ENCODE results near the gene RGR.

The RGR gene

DNA sequence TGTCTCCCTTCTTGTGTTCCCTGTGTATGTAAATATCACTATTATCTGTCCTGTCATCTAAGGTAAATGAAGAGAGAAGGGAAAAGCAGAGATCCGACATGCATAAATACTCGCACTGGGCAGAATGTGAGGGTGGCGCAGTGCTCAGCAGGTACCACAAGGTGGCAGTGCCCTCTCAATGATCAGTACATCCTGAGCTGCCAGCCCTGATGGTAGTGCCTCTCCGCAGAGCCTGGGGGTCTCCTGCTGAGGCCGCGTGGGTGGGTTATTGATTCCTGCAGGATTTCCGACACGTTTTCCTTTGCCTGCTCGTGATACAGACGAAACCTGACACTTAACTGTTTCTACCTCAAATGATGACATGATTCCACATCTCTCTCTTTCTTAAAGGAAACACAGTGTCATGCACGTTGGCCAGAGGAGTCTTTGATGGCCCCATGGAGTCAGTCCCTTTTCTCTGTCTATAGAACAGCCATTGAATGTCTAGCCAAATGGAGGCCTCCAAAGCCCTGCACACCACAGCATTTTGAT lies 19.8 kb downstream of the RGR start:
- TF ChIP-seq RAD21 (IDR thresholded peaks at IDR 0.05; ENCODE audit: low read depth) (peak; percentile 94), CREB1 (IDR thresholded peaks at IDR 0.05; ENCODE audit: low read depth) (no peak)

DNA sequence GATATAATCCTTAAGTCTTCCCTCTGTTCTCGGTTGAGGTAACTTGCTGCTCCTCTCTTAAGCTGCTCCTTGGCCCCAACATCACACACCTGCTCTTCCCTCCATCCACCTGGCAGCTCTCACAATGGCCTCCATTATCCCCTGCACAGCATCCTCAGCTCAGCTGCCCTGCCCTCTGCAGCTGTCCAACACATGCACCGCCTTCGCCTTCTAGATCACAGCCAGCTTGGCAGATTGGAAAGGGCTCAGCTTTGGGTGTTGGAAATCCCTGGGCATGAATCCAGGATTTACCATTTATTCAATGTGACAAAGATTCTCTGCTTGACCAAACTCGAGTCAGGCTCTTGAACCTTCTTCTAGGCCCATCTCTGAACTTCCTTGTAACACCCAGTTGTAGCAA lies 20.6 kb downstream of the RGR start:
- no peak for TF ChIP-seq YY1 (IDR thresholded peaks at IDR 0.05; ENCODE audit: low read depth)
- TF ChIP-seq TAF1 (IDR thresholded peaks at IDR 0.05; ENCODE audit: low read depth): no peak
- TF ChIP-seq TEAD4 (IDR thresholded peaks at IDR 0.05): no peak
- TF ChIP-seq FOXM1 (IDR thresholded peaks at IDR 0.05; ENCODE audit: borderline replicate concordance, low read depth): no peak
- TF ChIP-seq, protein P1, sequence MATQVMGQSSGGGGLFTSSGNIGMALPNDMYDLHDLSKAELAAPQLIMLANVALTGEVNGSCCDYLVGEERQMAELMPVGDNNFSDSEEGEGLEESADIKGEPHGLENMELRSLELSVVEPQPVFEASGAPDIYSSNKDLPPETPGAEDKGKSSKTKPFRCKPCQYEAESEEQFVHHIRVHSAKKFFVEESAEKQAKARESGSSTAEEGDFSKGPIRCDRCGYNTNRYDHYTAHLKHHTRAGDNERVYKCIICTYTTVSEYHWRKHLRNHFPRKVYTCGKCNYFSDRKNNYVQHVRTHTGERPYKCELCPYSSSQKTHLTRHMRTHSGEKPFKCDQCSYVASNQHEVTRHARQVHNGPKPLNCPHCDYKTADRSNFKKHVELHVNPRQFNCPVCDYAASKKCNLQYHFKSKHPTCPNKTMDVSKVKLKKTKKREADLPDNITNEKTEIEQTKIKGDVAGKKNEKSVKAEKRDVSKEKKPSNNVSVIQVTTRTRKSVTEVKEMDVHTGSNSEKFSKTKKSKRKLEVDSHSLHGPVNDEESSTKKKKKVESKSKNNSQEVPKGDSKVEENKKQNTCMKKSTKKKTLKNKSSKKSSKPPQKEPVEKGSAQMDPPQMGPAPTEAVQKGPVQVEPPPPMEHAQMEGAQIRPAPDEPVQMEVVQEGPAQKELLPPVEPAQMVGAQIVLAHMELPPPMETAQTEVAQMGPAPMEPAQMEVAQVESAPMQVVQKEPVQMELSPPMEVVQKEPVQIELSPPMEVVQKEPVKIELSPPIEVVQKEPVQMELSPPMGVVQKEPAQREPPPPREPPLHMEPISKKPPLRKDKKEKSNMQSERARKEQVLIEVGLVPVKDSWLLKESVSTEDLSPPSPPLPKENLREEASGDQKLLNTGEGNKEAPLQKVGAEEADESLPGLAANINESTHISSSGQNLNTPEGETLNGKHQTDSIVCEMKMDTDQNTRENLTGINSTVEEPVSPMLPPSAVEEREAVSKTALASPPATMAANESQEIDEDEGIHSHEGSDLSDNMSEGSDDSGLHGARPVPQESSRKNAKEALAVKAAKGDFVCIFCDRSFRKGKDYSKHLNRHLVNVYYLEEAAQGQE (IDR thresholded peaks at IDR 0.05; ENCODE audit: low read depth): no peak
- TF ChIP-seq TCF12 (IDR thresholded peaks at IDR 0.05; ENCODE audit: low read depth): no peak
- no peak for TF ChIP-seq RAD21 (IDR thresholded peaks at IDR 0.05; ENCODE audit: low read depth)
- TF ChIP-seq, protein P2, sequence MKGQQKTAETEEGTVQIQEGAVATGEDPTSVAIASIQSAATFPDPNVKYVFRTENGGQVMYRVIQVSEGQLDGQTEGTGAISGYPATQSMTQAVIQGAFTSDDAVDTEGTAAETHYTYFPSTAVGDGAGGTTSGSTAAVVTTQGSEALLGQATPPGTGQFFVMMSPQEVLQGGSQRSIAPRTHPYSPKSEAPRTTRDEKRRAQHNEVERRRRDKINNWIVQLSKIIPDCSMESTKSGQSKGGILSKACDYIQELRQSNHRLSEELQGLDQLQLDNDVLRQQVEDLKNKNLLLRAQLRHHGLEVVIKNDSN (IDR thresholded peaks at IDR 0.05): no peak
- TF ChIP-seq, protein P3, sequence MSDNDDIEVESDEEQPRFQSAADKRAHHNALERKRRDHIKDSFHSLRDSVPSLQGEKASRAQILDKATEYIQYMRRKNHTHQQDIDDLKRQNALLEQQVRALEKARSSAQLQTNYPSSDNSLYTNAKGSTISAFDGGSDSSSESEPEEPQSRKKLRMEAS (IDR thresholded peaks at IDR 0.05): no peak
- TF ChIP-seq EGR1 (IDR thresholded peaks at IDR 0.05): no peak
- no peak for TF ChIP-seq EP300 (IDR thresholded peaks at IDR 0.05; ENCODE audit: borderline replicate concordance)
- no peak for TF ChIP-seq ZBTB7A (IDR thresholded peaks at IDR 0.05; ENCODE audit: low read depth)
- no peak for TF ChIP-seq CREB1 (IDR thresholded peaks at IDR 0.05; ENCODE audit: low read depth)
- no peak for TF ChIP-seq NFIC (IDR thresholded peaks at IDR 0.05)
- no peak for TF ChIP-seq CEBPB (IDR thresholded peaks at IDR 0.05)

DNA sequence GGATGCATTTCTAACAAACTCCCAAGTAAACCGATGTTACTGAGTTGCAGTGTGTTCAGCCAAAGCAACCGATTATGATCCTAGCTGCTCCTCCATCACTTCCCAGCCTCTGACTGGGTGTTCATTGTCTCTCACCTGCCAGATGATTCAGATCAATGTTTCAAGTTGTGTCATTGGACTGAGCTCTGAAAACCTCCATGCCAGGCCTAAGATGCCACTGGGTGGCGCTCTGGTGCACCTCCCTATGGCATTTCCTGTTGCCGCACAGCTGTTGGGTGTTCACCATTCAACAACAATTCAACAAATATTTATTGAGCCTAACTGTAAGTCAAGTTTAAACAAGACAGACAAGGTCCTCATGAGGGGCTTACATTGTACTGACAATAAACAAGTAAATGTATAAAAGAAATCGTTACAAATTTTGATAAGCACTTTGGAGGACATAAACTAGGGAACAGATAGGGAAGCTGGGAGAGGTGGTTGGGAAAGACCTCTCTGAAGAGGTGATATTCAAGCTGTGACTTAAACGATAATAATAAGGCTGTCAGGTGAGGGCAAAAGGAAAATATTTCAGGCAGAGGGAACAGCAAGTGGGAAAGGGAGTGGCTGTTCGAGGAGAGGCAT lies 22.8 kb downstream of the RGR start:
- TF ChIP-seq TEAD4 (IDR thresholded peaks at IDR 0.05) (0 out of 2 replicates have a peak, but pooled peaks have one; percentile 9), FOXM1 (IDR thresholded peaks at IDR 0.05; ENCODE audit: borderline replicate concordance, low read depth) (no peak), YY1 (IDR thresholded peaks at IDR 0.05; ENCODE audit: low read depth) (no peak), RAD21 (IDR thresholded peaks at IDR 0.05; ENCODE audit: low read depth) (peak; percentile 55)

DNA sequence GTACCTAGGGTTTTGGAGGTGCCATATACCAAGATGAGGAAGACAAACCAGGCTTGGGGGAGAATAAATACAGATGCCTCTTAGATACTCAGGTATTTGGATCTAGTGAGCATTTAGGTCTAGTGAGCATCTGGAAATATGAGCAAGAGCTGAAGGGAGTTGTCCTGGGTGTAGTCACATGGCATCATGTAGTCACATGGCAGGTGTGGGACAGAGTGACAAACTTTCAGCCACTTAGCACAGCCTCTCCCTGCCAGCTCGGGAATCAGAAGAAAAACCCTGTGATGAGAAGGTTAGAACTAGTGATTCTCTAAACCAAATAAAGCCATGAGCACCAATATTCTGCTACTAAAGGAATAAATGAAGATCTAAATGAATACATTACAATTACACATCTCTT lies 24.3 kb downstream of the RGR start:
- TF ChIP-seq, protein P3 (IDR thresholded peaks at IDR 0.05): no peak
- TF ChIP-seq CREB1 (IDR thresholded peaks at IDR 0.05; ENCODE audit: low read depth): no peak
- TF ChIP-seq TCF12 (IDR thresholded peaks at IDR 0.05; ENCODE audit: low read depth): no peak
- TF ChIP-seq, protein P2 (IDR thresholded peaks at IDR 0.05): no peak
- no peak for TF ChIP-seq EP300 (IDR thresholded peaks at IDR 0.05; ENCODE audit: borderline replicate concordance)
- no peak for TF ChIP-seq TAF1 (IDR thresholded peaks at IDR 0.05; ENCODE audit: low read depth)
- no peak for TF ChIP-seq TEAD4 (IDR thresholded peaks at IDR 0.05)
- TF ChIP-seq, protein P1 (IDR thresholded peaks at IDR 0.05; ENCODE audit: low read depth): no peak
- no peak for TF ChIP-seq YY1 (IDR thresholded peaks at IDR 0.05; ENCODE audit: low read depth)
- no peak for TF ChIP-seq EGR1 (IDR thresholded peaks at IDR 0.05)
- TF ChIP-seq CEBPB (IDR thresholded peaks at IDR 0.05): no peak
- no peak for TF ChIP-seq FOXM1 (IDR thresholded peaks at IDR 0.05; ENCODE audit: borderline replicate concordance, low read depth)
- no peak for TF ChIP-seq ZBTB7A (IDR thresholded peaks at IDR 0.05; ENCODE audit: low read depth)
- no peak for TF ChIP-seq RAD21 (IDR thresholded peaks at IDR 0.05; ENCODE audit: low read depth)

DNA sequence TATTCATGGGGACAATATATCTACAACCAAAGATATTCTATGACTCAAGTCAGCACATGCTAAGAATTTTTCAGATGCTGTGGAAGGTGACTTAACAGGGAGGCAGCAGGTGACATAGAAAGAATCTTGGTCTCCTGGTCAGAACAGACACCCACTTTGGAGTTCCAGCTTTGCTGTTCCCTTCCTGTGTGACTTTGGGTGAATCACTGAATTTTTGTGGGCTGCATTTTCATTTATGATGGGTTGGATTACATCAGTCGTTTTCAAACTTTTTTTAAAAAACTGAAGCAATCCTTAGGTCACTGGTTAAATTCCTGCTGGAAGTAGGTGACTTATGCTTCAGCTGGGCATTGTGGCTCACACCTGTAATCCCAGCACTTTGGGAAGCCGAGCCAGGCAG lies 24.9 kb downstream of the RGR start:
- TF ChIP-seq CEBPB (IDR thresholded peaks at IDR 0.05): no peak
- TF ChIP-seq TCF12 (IDR thresholded peaks at IDR 0.05; ENCODE audit: low read depth): no peak
- no peak for TF ChIP-seq FOXM1 (IDR thresholded peaks at IDR 0.05; ENCODE audit: borderline replicate concordance, low read depth)
- no peak for TF ChIP-seq EP300 (IDR thresholded peaks at IDR 0.05; ENCODE audit: borderline replicate concordance)
- TF ChIP-seq TEAD4 (IDR thresholded peaks at IDR 0.05): no peak
- TF ChIP-seq TAF1 (IDR thresholded peaks at IDR 0.05; ENCODE audit: low read depth): no peak
- no peak for TF ChIP-seq NFIC (IDR thresholded peaks at IDR 0.05)
- TF ChIP-seq, protein P2 (IDR thresholded peaks at IDR 0.05): no peak
- TF ChIP-seq, protein P3 (IDR thresholded peaks at IDR 0.05): no peak
- TF ChIP-seq, protein P1 (IDR thresholded peaks at IDR 0.05; ENCODE audit: low read depth): no peak
- TF ChIP-seq RAD21 (IDR thresholded peaks at IDR 0.05; ENCODE audit: low read depth): no peak
- no peak for TF ChIP-seq EGR1 (IDR thresholded peaks at IDR 0.05)
- no peak for TF ChIP-seq YY1 (IDR thresholded peaks at IDR 0.05; ENCODE audit: low read depth)
- TF ChIP-seq CREB1 (IDR thresholded peaks at IDR 0.05; ENCODE audit: low read depth): no peak
- no peak for TF ChIP-seq ZBTB7A (IDR thresholded peaks at IDR 0.05; ENCODE audit: low read depth)
